ENCODE results near the gene MAP4K1.
A peak's percentile ranks its signal among the peaks of the same experiment; 100 is the strongest.

Gene MAP4K1
- total RNA-seq = 91.2 to 115 reads per million in 2 donors

GRCh38 chr19:38617764-38618589, at the start of gene MAP4K1:
MAP4K1 (minus strand) TSS chr19:38617953; CDS start chr19:38617895, 58 bp downstream.
- peak; percentile 50 for DNase-seq

GRCh38 chr19:38666663-38667511, 49.1 kb upstream of the MAP4K1 start:
- no peak for DNase-seq

GRCh38 chr19:38665950-38666662, 48.4 kb upstream of the MAP4K1 start:
- no peak for DNase-seq

GRCh38 chr19:38665219-38665931, 47.6 kb upstream of the MAP4K1 start:
- DNase-seq = no peak

- no peak for DNase-seq
These were observed 46.9 kb upstream of the MAP4K1 start for GRCh38 chr19:38664503-38665211.

GRCh38 chr19:38663957-38664502, 46.3 kb upstream of the MAP4K1 start:
- no peak for DNase-seq

- no peak for DNase-seq
These were observed 45.5 kb upstream of the MAP4K1 start for GRCh38 chr19:38663156-38663651.

- DNase-seq = no peak
These were observed 44.9 kb upstream of the MAP4K1 start for GRCh38 chr19:38662537-38663155.

- DNase-seq = no peak
These were observed 44.2 kb upstream of the MAP4K1 start for GRCh38 chr19:38661996-38662395.

- no peak for DNase-seq
These were observed 43.4 kb upstream of the MAP4K1 start for GRCh38 chr19:38661136-38661535.

GRCh38 chr19:38660724-38661123, 43.0 kb upstream of the MAP4K1 start:
- no peak for DNase-seq

- no peak for DNase-seq
These were observed 40.9 kb upstream of the MAP4K1 start for GRCh38 chr19:38658462-38659306.

- DNase-seq = no peak
These were observed 40.0 kb upstream of the MAP4K1 start for GRCh38 chr19:38657633-38658222.

- DNase-seq = no peak
These were observed 38.6 kb upstream of the MAP4K1 start for GRCh38 chr19:38656171-38656981.

- DNase-seq = no peak
These were observed 37.5 kb upstream of the MAP4K1 start for GRCh38 chr19:38655148-38655824.

- no peak for DNase-seq
These were observed 36.9 kb upstream of the MAP4K1 start for GRCh38 chr19:38654628-38655055.

- DNase-seq = no peak
These were observed 35.3 kb upstream of the MAP4K1 start for GRCh38 chr19:38653028-38653571.

Data from T-helper 9 cell (primary cell).